LNCAP (cell line): ENCODE results near the gene ANXA5.

Source experiments
- CTCF ChIP-seq: fragments of 450-650 bp; IDR thresholded peaks from 2 replicates; pipeline ENCODE4 v1.5.1; 2017; ENCODE audit warnings: mild to moderate bottlenecking

ANXA5 gene

GRCh38 chr4:121736735-121737351 lies 40.1 kb upstream of the ANXA5 start:
- peak; percentile 56 for TF ChIP-seq CTCF

GRCh38 chr4:121734571-121734970 lies 37.8 kb upstream of the ANXA5 start:
- no peak for TF ChIP-seq CTCF

GRCh38 chr4:121733942-121734341 lies 37.2 kb upstream of the ANXA5 start:
- no peak for TF ChIP-seq CTCF

- no peak for TF ChIP-seq CTCF
Observed at GRCh38 chr4:121728798-121729226, 32.0 kb upstream of the ANXA5 start.

- no peak for TF ChIP-seq CTCF
Observed at GRCh38 chr4:121728066-121728465, 31.3 kb upstream of the ANXA5 start.

- TF ChIP-seq CTCF = peak; percentile 57
Observed at GRCh38 chr4:121726642-121727268, 30.0 kb upstream of the ANXA5 start.

GRCh38 chr4:121724671-121725070 lies 27.9 kb upstream of the ANXA5 start:
- no peak for TF ChIP-seq CTCF

- no peak for TF ChIP-seq CTCF
Observed at GRCh38 chr4:121721700-121722099, 24.9 kb upstream of the ANXA5 start.
